NCI-H128 (cell line): ENCODE data around the gene DOK7.

Experiments
- DNase-seq: peaks from one replicate; lab custom pipeline; 2025; ENCODE audit not compliant: unreplicated experiment; lab: John Stamatoyannopoulos, UW

Gene DOK7

GRCh38 chr4:3462790-3463415, at the start of gene DOK7:
Gene DOK7 (plus strand): TSS chr4:3463306. CDS start chr4:3463376, 70 bp downstream.
- no peak for DNase-seq

DNA sequence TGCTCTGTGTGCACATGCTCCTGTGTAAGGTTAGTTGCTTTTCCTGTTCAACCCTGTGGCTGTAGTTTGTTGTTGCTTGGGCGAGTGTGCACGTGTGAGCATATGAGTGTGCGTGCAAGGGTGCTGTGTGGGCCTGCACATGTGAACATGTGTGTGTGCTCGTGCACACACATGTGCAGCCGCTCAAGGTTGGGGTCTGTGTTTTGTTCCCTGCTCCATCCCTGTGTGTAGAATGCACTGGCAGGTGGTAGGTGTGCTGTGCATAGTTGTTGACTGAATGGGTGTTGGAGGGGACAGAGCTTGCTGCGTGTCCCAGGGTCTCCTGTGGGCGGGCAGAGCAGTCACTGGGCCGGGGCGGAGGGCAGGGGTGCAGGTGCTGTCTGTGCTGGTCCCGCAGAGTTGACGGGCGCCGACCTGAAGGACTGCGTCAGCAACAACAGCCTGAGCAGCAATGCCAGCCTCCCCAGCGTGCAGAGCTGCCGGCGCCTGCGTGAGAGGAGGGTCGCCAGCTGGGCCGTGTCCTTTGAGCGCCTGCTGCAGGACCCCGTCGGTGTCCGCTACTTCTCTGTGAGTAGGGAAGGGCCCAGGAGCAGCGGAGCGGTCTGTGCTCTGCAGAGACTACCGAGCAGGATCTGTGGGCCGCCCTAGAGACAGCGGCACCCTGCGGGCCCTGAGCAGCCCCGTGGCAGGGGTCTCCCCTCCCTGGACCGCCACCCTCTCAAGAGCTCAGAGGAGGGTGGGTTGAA, 49.3 kb upstream of the DOK7 start:
- no peak for DNase-seq

GRCh38 chr4:3414421-3415279, 48.5 kb upstream of the DOK7 start:
- no peak for DNase-seq

DNA sequence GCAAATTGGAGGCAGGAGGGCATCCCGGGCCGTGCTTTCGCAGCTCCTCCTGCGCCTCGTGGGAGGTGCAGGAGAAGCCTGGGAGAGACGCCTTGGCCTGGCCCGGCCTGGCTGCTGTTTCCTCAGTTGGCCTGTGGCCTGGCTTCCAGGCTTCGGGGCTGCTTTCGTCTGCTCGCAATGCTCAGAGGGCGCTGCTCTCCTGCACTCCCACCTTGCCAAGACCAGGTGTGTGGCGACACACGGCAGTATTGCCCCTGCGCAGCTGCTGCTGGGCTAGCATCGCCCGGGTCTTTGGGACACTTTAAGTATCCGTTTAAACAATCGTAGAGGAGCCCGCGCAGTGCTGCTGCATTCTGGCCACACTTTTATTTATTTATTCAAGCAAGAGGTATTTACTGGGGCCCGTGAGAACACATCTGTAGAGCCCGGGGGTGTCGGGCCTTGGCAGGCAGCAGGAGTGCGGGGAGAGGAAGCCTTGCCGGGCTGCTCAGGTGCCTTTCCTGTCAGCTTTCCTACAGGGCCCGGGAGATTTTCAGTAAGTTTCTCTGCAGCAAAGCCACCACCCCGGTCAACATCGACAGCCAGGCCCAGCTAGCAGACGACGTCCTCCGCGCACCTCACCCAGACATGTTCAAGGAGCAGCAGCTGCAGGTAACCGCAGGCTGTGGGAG, 47.5 kb upstream of the DOK7 start:
- no peak for DNase-seq

DNA sequence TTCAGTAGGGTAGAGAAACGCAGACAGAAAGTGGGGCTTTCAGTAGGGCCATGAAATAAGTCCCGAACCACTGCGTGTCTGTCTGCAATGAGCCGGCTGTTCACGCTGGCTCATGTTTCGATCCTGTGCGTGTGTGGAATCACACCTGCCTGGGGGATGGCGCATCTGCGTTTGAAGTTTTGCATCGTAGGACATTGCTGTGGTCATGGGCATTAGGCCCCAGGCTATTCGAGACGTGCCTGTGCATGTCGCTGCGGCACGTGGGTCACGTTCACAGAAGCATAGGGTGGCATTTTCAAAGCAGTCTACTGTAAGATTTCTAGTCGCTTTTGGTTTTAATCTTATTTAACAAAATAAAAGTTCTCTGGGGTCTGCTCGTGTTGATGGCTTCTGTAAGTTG, 46.8 kb upstream of the DOK7 start:
- no peak for DNase-seq

DNA sequence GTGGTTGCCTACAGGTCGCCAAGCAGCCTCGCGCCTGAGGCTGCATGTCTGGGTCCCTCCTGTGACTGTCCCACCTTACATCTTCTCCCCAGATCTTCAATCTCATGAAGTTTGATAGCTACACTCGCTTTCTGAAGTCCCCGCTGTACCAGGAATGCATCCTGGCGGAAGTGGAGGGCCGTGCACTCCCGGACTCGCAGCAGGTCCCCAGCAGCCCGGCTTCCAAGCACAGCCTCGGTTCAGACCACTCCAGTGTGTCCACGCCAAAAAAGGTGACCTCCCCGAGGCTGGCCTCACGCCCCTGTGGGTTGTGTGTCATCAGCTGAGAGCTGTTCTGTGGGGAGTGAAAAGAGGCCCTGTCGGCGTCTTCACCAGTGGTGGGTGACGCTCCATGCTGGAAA, 46.3 kb upstream of the DOK7 start:
- no peak for DNase-seq

DNA sequence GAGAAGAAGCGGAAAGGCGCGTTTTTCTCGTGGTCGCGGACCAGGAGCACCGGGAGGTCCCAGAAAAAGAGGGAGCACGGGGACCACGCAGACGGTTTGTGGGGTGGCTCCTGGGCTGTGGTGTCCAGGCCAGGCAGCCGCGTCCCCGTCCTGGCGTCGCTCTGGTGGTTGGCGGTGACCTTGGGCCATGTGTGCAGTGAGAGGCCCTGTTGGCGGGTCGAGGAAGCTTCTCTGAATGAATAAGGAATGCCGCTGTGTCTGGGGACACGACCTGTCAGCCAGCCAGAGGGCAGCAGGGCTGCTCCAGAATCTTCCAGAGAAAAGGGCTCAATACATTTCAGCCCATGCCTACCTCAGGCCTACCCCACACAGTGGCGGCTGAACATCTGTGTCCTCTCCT, 45.7 kb upstream of the DOK7 start:
- DNase-seq, result no peak

DNA sequence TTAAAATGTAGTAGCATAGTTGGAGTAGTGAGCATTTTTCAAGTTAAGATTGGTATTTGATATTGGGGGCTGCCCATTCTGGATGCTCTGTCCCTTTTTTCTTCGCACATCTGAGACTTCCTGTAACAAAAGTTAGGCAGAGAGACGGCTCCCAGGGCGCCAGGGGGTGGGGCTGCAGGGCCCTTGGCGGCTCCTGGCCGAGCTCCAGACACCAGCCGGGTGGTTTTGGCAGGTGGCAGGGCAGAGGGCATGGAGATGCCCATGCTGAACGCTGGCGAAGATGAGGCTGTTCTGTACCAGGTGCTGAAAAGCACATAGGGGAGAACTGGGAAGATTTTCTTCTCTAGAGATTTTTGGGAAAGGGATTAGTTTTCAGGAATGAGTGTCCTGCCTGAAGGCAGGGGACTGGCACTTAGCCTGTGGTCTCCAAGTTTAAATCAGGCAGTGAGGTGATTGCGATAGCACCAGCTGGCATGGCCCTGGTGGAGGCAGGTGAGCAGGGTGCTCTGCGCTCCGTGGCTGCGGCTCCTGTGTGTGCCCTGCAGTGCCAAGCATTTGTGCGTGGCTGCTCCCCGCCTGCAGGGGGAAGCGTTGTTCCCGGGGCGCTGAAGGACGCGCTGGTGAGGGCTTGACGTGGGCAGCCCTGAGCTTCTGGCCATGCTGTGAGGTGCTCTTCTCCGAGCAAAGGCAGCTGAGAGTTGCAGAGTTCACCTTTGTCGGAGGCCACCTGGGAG, 44.9 kb upstream of the DOK7 start:
- no peak for DNase-seq

DNA sequence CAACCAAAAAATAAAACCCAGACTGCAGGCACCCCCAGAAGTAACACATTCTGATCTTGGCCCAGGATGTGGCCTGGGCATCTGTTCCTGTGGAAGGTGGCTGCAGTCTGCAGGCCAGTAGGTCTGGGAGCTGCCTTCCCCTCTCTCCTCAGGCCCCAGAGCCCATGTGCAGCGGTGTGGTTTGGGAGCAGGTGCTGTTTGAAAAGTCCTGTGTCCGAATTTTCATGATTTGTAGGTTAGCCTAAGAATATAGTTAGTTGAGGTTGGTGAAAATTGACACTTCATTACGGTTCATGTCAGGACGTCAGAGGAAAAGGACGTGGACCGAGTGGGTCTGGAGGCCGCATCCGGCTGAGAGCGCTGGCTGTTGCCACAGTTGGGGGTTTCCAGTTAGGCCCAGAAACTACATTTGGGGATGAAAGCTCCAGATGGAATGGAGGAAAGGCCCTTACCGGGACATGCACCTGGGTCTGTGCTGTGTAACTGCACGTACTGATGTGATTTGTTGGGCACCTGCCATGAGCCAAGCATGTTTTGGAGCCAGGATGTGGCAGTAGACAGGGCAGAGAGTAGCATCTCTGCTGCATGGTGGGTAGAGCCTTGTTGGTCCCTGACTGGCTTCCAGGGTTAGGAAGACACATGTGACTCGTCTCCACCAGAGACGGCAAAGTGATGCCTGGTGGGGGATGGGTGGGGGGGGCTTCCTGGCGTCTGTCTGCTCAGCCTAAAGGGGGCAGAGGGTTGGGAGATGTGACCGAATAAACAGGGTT, 43.1 kb upstream of the DOK7 start:
- no peak for DNase-seq

DNA sequence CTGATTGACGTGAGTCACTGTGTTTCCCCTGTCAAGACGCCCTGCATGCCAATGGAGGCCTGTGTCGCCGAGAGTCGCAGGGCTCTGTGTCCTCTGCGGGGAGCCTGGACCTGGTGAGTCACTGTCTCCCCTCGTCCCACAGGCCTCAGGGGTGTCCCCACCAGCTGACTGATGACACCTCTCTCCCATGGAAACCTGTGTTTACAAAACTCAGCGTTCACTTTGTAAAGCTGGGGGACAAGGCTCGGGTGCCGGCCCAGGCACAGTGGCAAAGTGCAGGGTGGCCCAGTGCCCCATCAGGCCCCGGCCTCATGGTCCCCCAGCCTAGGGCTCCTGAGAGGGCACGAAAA, 42.5 kb upstream of the DOK7 start:
- DNase-seq, result no peak

GRCh38 chr4:3420956-3421355, 42.1 kb upstream of the DOK7 start:
- DNase-seq, result no peak

DNA sequence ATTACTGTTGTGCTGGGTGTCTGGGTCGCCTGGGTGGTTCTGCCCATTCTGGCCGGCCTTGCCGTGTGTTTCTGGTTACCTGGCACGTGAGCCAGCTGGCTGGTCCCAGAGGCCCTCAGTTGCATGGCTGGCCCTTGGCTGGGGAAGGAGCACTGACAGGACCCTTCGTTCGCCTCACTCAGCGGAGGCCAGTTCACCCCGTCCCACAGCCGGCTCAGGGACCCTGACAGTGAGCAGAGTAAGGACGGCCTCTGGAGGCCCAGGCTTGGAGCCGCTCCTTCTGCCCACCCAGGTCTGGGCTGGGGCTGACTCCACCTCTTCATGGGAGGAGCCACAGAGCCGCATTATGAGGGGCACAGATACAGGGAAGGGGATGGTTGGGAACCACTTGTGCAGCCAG, 41.6 kb upstream of the DOK7 start:
- no peak for DNase-seq

- no peak for DNase-seq
These were observed 40.8 kb upstream of the DOK7 start for GRCh38 chr4:3422241-3422801.

DNA sequence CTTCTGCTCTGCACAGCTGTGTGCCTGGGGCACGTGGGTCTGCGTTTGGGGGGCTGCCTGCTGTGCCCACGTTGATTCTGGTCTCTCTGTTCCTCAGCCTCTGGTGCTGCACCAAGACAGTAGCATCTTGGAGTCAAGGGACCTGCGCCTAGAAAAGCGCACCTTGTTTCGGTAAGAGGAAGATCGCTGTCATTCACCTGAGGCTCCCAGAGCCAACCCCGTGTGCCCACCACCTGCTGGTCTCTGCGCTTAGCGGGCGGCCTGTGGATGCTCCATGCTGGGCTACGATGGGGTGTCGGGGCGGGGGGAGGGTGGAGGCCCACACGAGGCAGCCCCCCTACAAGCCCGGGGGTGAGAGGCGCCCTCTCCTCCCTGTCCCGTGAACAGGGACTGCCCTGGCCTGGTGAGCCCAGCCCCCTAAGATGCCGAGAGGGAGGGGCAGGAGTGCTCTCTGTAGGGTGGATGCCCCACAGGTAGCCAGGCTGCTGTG, 40.3 kb upstream of the DOK7 start:
- no peak for DNase-seq

- no peak for DNase-seq
These were observed 39.7 kb upstream of the DOK7 start for GRCh38 chr4:3423406-3423805.

- DNase-seq, result no peak
These were observed 39.2 kb upstream of the DOK7 start for GRCh38 chr4:3423952-3424351.

- no peak for DNase-seq
These were observed 38.5 kb upstream of the DOK7 start for GRCh38 chr4:3424522-3425095.

- DNase-seq, result no peak
These were observed 36.5 kb upstream of the DOK7 start for GRCh38 chr4:3426465-3427133.

DNA sequence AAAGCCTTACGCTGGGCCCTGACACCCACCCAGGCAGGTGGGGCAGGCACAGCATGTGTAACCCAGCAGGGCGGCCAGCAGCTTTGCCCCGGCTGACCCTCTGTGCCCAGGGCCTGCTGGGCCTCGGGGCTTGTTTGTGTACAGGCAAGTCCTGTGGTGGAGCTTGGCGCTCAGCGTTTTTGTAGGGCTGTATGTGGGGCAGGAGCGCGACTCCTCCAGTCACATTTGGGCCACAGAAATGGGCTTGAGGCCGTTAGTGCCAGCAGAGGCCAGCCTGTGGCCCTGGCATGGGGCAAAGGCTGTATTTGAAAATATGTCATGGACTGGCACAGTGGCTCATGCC, 36.0 kb upstream of the DOK7 start:
- no peak for DNase-seq
